Measurements from ENCODE around the gene DICER1. TPM values are rescaled to one million over a fixed set of nuclear protein-coding genes. Genes with fewer than 3 reads are reported as not detected.
"Not testable (repeated sequence)": the region's sequence is repeated elsewhere in the genome, so short reads cannot be mapped to it uniquely, and the experiment has no call there.

Gene DICER1
- total RNA-seq, 1 donor from 2014 or later = 92.0 TPM

DNA sequence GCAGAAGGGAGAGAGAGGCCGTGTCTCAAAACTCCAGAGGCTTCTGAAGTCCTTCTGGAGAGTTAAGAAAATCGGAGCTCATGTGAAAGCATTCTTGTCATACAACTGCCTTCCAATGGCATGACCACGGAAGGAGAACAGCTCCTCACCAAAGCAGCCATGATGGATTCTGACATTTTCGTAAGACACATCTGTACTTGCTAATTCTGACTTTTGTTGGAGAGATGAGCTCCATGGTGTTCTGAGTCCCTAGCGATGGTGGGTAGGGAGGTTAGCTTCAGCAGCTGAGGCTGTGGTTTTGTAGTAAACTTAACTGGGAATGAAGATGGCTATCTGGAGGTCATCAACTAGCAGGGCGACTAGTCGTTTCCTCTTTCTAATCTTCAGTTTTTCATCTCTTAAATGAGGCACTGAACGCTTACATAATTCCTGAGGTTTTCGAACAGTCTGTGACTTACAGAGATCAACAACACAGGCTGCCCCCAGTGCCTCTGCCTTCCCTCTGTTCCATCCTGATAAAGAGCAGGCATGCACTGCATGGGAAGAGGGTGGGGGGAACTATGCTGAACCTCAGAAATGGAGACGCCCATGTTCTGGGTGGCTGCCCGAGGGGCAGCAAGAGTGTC is 28.6 kb upstream of the DICER1 start:
- no peak for DNase-seq (ENCODE audit: low spot score)

GRCh38 chr14:95185033-95185766 is 27.9 kb upstream of the DICER1 start:
- intact Hi-C loops (cut with DNase I) = no loop called here
- DNase-seq (ENCODE audit: low spot score) (peak; percentile 69), ATAC-seq (peak; percentile 92)

More for the DNA sequence above, 28.6 kb upstream of the DICER1 start:
- intact Hi-C loops (cut with DNase I) = no loop called here
- ATAC-seq = peak; percentile 2

DNA sequence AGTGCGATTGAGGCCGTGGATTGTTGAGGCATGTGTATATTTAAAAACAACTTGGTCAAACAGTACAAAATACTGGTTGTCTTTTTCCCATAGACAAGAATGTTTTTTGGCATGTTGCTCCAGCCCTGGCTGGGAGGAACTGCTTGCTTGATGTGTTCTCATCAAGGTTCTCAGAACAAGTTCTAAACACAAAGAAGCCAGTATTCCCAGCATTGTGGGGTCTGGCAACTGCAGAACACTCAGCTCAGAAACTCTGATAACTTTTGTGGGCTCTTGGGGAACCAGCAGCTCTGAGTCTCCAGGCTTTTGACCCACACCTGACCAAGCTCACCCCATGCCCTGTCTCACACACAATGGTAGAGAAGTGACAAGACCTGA is 27.1 kb upstream of the DICER1 start:
- ATAC-seq = peak; percentile 77
- intact Hi-C loops (cut with DNase I) = no loop called here
- DNase-seq (ENCODE audit: low spot score) = no peak

DNA sequence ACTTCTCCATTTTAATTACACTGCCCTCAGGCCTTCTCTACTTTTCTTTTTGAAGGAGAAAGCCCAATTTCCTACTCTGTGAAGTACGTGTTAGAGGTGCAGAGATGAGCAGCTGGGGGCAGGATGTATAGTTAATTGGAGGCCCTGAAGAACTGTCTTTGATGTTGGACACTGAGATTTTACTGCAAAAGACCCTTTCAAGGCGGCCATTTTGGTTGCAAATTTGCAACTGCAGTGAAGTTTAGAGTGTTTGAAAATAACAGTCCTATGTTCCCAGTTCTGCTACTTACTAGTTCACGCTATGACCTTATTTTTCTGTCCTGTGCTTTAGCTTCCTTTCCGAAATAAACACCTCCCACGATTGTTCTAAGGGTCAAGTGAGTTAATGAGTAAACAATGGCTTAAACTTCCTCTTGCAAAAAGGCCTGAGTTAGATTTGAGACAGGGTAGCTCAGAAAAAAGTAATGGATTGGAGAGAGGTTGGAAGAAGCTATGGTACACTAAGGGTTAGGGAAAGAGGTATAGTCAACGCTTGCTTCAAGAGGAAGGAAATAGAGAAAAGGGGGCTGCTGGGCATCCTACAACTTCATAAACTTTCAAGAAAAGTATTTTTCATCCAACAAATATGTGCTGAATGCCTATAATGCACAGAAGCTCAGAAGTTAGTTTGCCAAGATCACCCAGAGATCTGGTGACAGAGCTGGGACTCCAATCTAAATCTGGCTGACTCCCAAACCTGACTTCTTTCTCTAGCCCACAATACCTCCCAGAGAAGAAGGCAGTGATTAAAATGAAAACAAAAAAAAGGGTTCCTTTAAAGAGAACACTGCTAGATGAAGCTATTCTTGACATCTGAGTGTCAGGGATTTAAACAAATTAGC is 26.4 kb upstream of the DICER1 start:
- DNase-seq (ENCODE audit: low spot score) (no peak), ATAC-seq (peak; percentile 1)
- intact Hi-C loops (cut with DNase I) = no loop called here

DNA sequence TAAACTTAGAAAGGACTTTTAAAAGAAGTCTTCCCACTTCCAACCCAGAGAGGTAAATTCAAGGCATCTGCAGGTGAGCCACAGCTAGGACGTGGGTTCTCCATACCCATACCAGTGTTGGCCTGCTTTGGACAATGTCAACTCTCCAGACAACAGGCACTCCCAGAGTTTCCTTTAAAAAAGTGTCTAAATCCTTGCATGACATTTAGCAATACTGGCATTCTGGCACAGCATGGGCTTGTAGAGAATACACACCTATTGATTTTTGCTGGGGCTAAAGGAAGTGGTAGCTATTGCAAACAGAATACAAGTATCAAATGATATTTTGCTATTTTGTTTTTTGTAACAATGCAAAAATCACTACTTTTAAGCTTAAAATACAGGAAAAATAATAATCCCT is 25.8 kb upstream of the DICER1 start:
- intact Hi-C loops (cut with DNase I) = no loop called here
- ATAC-seq = no peak
- no peak for DNase-seq (ENCODE audit: low spot score)

DNA sequence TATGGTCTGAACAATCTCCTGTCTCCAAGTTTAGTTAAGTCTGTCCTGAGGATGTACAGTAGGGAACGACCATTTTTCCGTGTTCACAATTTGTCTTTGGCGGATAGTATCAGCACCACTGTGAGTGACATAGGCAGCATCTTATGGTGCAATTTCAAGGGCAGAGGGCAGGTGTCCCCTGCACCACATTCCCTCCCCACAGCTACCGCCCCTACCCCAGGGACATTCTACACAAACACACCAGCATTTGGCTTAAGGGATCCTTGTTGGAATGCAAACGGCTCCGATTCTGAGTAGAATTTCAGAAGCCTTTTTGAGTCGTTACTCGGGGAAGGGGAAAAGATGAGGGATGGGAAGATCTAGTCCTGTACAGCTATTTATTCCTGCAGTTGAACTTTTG is 25.1 kb upstream of the DICER1 start:
- intact Hi-C loops (cut with DNase I) = no loop called here
- ATAC-seq (no peak), DNase-seq (ENCODE audit: low spot score) (no peak)

DNA sequence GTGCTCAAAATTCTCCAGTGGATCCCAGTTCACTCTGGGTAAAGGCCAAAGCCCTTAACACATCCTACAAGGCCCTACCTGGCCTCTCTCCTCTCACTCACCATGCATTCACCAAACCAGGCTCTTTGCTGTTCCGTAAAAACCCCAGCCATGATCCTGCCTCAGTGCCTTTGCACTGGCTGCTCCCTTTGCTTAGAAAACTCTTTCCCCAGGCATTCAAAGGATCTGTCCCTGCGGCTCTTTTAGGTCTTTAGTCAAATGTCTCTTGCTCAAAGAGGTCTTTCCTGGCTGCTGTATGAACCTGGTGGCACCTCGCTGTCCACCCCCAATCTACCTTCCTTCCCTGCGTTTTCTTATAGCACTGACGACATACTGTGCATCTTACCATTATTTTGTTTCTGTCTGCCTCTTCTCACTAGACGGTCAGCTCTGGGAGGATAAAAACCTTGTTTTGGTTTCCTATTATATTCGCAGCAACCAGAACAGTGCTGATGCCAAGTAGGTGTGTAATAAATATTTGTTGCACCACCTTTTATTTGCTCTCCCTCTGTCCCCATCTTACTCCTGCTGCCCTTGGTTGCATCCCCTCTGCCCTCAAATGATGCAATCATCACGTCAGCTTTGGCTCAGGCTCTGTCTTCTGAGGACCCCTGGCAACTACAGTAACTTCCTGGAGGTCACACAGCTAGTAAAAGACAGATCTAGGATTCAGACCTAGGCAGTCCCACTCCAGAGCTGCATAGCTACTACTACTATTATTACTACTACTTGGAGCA is 23.8 kb upstream of the DICER1 start:
- intact Hi-C loops (cut with DNase I) = no loop called here
- ATAC-seq (peak; percentile 25), DNase-seq (ENCODE audit: low spot score) (no peak)

DNA sequence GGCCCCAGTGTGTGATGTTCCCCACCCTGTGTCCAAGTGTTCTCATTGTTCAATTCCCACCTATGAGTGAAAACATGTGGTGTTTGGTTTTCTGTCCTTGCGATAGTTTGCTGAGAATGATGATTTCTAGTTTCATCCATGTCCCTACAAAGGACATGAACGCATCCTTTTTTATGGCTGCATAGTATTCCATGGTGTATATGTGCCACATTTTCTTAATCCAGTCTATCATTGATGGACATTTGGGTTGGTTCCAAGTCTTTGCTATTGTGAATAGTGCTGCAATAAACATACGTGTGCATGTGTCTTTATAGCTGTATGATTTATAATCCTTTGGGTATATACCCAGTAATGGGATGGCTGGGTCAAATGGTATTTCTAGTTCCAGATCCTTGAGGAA is 18.3 kb upstream of the DICER1 start:
- intact Hi-C loops (cut with DNase I); DNase-seq (ENCODE audit: low spot score); ATAC-seq: not testable (repeated sequence)

- intact Hi-C loops (cut with DNase I) = no loop called here
- DNase-seq (ENCODE audit: low spot score) = no peak
- peak; percentile 57 for ATAC-seq
Measured at GRCh38 chr14:95174184-95174792, 17.0 kb upstream of the DICER1 start.

DNA sequence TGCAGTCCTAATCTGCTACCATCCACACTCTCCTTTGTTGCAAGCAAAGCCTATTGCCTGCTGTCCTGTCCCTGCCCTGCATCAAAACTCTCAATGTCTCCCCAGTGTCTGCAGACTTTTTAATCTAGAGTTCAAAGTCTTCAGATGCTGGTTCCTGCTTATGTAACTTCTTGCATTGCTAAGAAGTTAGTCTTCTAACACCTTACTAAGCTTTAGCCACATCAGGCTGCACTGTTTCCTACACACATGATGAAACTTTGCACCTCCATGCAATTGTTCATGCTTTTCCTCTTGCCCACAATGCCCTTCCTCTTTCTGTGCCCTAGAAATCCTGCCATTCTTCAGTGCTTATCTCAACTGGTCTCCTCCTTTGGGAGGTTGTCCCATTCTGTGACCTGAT is 16.2 kb upstream of the DICER1 start:
- intact Hi-C loops (cut with DNase I) = no loop called here
- ATAC-seq = no peak
- no peak for DNase-seq (ENCODE audit: low spot score)

DNA sequence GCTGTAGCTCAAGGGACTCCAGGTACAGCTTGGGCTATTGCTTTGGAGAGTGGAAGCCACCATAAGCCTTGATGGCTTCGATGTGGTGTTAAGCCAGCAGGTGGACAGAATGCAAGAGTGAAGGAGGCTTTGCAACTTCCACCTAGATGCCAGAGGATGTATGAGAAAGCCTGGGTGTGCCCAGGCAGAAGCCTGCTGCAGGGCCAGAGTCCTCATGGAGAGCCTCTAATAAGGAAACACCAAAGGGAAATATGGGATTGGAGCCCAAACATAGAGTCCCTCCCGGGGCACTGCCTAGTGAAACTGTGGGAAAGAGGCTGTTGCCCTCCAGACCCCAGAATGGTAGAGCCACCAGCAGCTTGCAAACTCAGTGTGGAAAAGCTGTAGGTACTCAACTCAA is 9.8 kb upstream of the DICER1 start:
- ATAC-seq (no peak), DNase-seq (ENCODE audit: low spot score) (no peak)
- intact Hi-C loops (cut with DNase I) = no loop called here

DNA sequence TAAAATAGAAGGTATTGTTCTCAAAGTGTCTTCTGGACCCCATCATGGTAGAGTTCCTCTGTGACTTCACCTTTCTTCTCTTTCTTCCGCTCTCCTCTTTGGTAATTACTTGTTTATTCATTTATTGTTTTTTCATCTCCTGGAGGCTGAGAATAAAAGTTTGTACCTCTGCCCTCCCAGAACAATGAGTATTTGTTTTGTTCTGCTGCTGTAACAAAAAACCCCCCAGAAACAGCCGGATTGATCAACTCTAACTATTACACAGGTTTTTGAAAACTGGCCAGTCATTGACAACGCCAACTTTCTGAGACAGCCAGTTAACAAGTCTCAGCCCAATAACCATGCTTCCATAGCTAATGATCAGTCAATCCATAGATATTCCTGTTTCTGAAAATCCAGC is 8.2 kb upstream of the DICER1 start:
- intact Hi-C loops (cut with DNase I) = no loop called here
- ATAC-seq = no peak
- DNase-seq (ENCODE audit: low spot score) = no peak

DNA sequence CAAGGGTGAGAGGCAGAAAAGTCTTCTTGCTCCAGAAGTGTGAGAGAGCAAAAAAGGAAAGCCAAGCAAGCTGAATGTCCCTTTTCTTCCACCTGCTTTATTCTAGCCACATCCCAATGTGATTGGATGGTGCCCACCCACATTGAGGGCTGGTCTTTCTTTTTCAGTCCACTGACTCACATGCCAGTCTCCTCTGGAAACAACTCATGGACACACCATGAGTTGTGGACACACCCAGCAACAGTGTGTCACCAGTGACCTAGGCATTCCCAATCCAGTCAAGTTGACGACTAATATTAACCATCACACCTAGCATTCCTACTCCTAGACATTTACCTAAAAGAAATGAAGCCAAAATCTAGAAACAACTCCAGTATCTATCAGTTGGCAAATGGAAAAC is 7.2 kb upstream of the DICER1 start:
- ATAC-seq = no peak
- no peak for DNase-seq (ENCODE audit: low spot score)
- intact Hi-C loops (cut with DNase I) = no loop called here

- no peak for ATAC-seq
- DNase-seq (ENCODE audit: low spot score) = no peak
- intact Hi-C loops (cut with DNase I) = no loop called here
Measured at GRCh38 chr14:95163666-95164065, 6.3 kb upstream of the DICER1 start.

DNA sequence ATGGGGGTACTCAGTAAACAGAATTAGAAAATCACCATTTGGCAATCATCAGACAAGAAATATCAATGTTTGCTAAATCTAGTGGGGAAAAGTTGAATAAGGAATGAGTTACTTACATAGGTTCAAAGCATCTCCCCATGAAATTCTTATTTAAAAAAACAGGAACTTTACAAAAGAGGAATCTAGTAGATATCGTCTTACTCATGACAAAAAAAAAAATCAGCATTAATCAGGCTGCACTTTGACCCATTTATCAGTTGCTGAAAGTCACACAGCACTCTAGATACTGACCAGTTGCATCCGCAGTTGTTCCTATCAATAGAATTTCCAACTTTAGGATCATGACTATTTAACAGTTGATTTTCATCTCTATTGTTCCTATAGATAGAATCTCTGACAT is 5.8 kb upstream of the DICER1 start:
- no peak for DNase-seq (ENCODE audit: low spot score)
- no peak for ATAC-seq
- intact Hi-C loops (cut with DNase I) = no loop called here

GRCh38 chr14:95162641-95163040 is 5.3 kb upstream of the DICER1 start:
- no peak for ATAC-seq
- intact Hi-C loops (cut with DNase I) = no loop called here

DNA sequence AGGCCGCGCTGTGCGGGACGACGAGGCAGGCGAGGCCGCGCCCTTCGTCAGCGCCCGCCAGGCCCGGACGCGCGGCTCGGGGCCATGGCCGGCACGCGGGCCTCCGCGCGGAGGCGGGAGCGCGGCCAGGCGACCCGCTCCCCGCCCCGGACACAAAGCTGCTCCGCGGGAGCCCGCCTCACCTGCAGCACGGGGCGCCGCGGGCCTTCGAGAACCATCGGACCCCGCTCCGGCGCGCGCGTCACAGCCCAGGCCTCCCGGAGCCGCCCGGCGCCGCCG is 342 bp downstream of the DICER1 start:
- DNase-seq (ENCODE audit: low spot score) (no peak), ATAC-seq (no peak)
- intact Hi-C loops (cut with DNase I) = no loop called here

More at GRCh38 chr14:95162641-95163040, 5.3 kb upstream of the DICER1 start:
- DNase-seq (ENCODE audit: low spot score) = no peak

GRCh38 chr14:95156161-95157047 is 925 bp downstream of the DICER1 start:
- ATAC-seq (peak; percentile 24), DNase-seq (ENCODE audit: low spot score) (peak; percentile 67)
- intact Hi-C loops (cut with DNase I) = no loop called here
